ENCODE measurements around the gene LTBP3. TPM values are rescaled to one million over a fixed set of nuclear protein-coding genes. Genes with fewer than 3 reads are reported as not detected.

The LTBP3 gene
- 23.7 and 24.2 TPM in 2 replicates for total RNA-seq

- TF ChIP-seq CTCF (IDR thresholded peaks at IDR 0.05; ENCODE audit: insufficient read depth, low read depth, low read length) = no peak
- peak within 1 kb of the TSS; percentile 66 for H3K4me3 ChIP-seq (ENCODE audit: low read depth, low read length)
- peak; percentile 76 for DNase-seq (ENCODE audit: low read depth)
These were observed at the start of gene LTBP3 for GRCh38 chr11:65558002-65558929. Gene LTBP3, minus strand, starts transcription at chr11:65558359. Its CDS starts 400 bp downstream, at chr11:65557959.

GRCh38 chr11:65606876-65607613 is 48.9 kb upstream of the LTBP3 start:
- DNase-seq (ENCODE audit: low read depth) = peak; percentile 98
- H3K4me3 ChIP-seq (ENCODE audit: low read depth, low read length) = peak overlapping the region; percentile 34
- no peak for TF ChIP-seq CTCF (IDR thresholded peaks at IDR 0.05; ENCODE audit: insufficient read depth, low read depth, low read length)

GRCh38 chr11:65604258-65604657 is 46.1 kb upstream of the LTBP3 start:
- no peak overlapping the region for H3K4me3 ChIP-seq (ENCODE audit: low read depth, low read length)
- no peak for TF ChIP-seq CTCF (IDR thresholded peaks at IDR 0.05; ENCODE audit: insufficient read depth, low read depth, low read length)
- no peak for DNase-seq (ENCODE audit: low read depth)

- no peak overlapping the region for H3K4me3 ChIP-seq (ENCODE audit: low read depth, low read length)
- TF ChIP-seq CTCF (IDR thresholded peaks at IDR 0.05; ENCODE audit: insufficient read depth, low read depth, low read length) = no peak
- no peak for DNase-seq (ENCODE audit: low read depth)
These were observed 41.7 kb upstream of the LTBP3 start for GRCh38 chr11:65599955-65600246.

- no peak for DNase-seq (ENCODE audit: low read depth)
- TF ChIP-seq CTCF (IDR thresholded peaks at IDR 0.05; ENCODE audit: insufficient read depth, low read depth, low read length) = no peak
- no peak overlapping the region for H3K4me3 ChIP-seq (ENCODE audit: low read depth, low read length)
These were observed 41.2 kb upstream of the LTBP3 start for GRCh38 chr11:65599216-65599954.

- no peak for TF ChIP-seq CTCF (IDR thresholded peaks at IDR 0.05; ENCODE audit: insufficient read depth, low read depth, low read length)
- no peak for DNase-seq (ENCODE audit: low read depth)
- H3K4me3 ChIP-seq (ENCODE audit: low read depth, low read length) = no peak overlapping the region
These were observed 40.1 kb upstream of the LTBP3 start for GRCh38 chr11:65598258-65598699.
